HEK293 (cell line): ENCODE measurements around the gene G2E3.

Experiments
- CTCF ChIA-PET: fragments of 350-600 bp; formaldehyde crosslinking; extraction: SDS; loops from one replicate; lab custom pipeline; 2021; ENCODE audit warnings: antibody characterized with exemption; lab: Yijun Ruan, JAX
- POLR2A ChIA-PET: fragments of 300-600 bp; formaldehyde crosslinking; extraction: SDS; loops from one replicate; lab custom pipeline; 2020; ENCODE audit warnings: antibody characterized with exemption, inconsistent platforms; lab: Yijun Ruan, JAX
- H3K27ac ChIP-seq: fragments of 200-500 bp; sonication (Bioruptor generic); 2 replicates; pipeline ENCODE4 v1.5.1; 2014; ENCODE audit warnings: low read depth, low read length, control low read depth, inconsistent platforms; ENCODE audit errors: extremely low read depth
- H3K36me3 ChIP-seq, 2 experiments: fragments of 200-500 bp in 1 of 2; sonication (Bioruptor generic) in 1 of 2; 1 replicate in 1 of 2; 2 replicates in 1 of 2; pipeline ENCODE4 v1.5.1; 2014 to 2017; ENCODE audit warnings: inconsistent platforms in 2 of 2, low read length in 2 of 2; ENCODE audit not compliant: control insufficient read depth in 2 of 2, insufficient read depth in 1 of 2
- H3K4me1 ChIP-seq: fragments of 200-500 bp; sonication (Bioruptor generic); 2 replicates; pipeline ENCODE4 v1.5.1; 2014; ENCODE audit warnings: mild to moderate bottlenecking, low read length, inconsistent platforms; ENCODE audit not compliant: control insufficient read depth, insufficient read depth
- H3K4me3 ChIP-seq: 2 replicates; pipeline ENCODE4 v1.5.1; 2011; ENCODE audit warnings: low read depth, mild to moderate bottlenecking, control low read depth, low read length, moderate library complexity
- H3K9me3 ChIP-seq: fragments of 200-500 bp; sonication (Bioruptor generic); 2 replicates; pipeline ENCODE4 v1.5.1; 2014; ENCODE audit warnings: low read depth, low read length, inconsistent platforms; ENCODE audit not compliant: control insufficient read depth, insufficient read depth
- BCL11A ChIP-seq: fragments of 450-650 bp; formaldehyde crosslinking; IDR thresholded peaks from 2 replicates; pipeline ENCODE4 v1.5.1; 2016; ENCODE audit warnings: low read depth, missing biosample characterization, missing genetic modification characterization
- GLIS2 ChIP-seq: fragments of 450-650 bp; formaldehyde crosslinking; IDR thresholded peaks from 2 replicates; pipeline ENCODE4 v1.5.1; 2016; ENCODE audit warnings: missing biosample characterization, missing genetic modification characterization
- KLF9 ChIP-seq: fragments of 450-650 bp; formaldehyde crosslinking; IDR thresholded peaks from 2 replicates; pipeline ENCODE4 v1.5.1; 2016; ENCODE audit warnings: missing biosample characterization, missing genetic modification characterization, low read depth
- ZBTB21 ChIP-seq: fragments of 450-650 bp; formaldehyde crosslinking; IDR thresholded peaks from 2 replicates; pipeline ENCODE4 v1.5.1; 2017; ENCODE audit warnings: missing biosample characterization, missing genetic modification characterization
- ZBTB8A ChIP-seq: fragments of 450-650 bp; formaldehyde crosslinking; IDR thresholded peaks from 2 replicates; pipeline ENCODE4 v1.5.1; 2016; ENCODE audit warnings: missing biosample characterization, missing genetic modification characterization
- ZEB2 ChIP-seq: fragments of 450-650 bp; formaldehyde crosslinking; IDR thresholded peaks from 2 replicates; pipeline ENCODE4 v1.5.1; 2016; ENCODE audit warnings: missing biosample characterization, missing genetic modification characterization
- ZNF223 ChIP-seq: fragments of 450-650 bp; formaldehyde crosslinking; IDR thresholded peaks from 2 replicates; pipeline ENCODE4 v1.5.1; 2016; ENCODE audit warnings: missing biosample characterization, missing genetic modification characterization
- ZNF324 ChIP-seq: fragments of 450-650 bp; formaldehyde crosslinking; IDR thresholded peaks from 2 replicates; pipeline ENCODE4 v1.5.1; 2016; ENCODE audit warnings: missing biosample characterization, missing genetic modification characterization
- ZNF362 ChIP-seq: fragments of 450-650 bp; formaldehyde crosslinking; IDR thresholded peaks from 2 replicates; pipeline ENCODE4 v1.5.1; 2016; ENCODE audit warnings: missing biosample characterization, missing genetic modification characterization
- ZNF366 ChIP-seq: fragments of 450-650 bp; formaldehyde crosslinking; conservative IDR thresholded peaks from 2 replicates; pipeline ENCODE4 v1.5.1; 2016; ENCODE audit warnings: missing biosample characterization, missing genetic modification characterization
- ZNF423 ChIP-seq: fragments of 450-650 bp; formaldehyde crosslinking; IDR thresholded peaks from 2 replicates; pipeline ENCODE4 v1.5.1; 2016; ENCODE audit warnings: missing biosample characterization, missing genetic modification characterization
- ZNF623 ChIP-seq: fragments of 450-650 bp; formaldehyde crosslinking; IDR thresholded peaks from 2 replicates; pipeline ENCODE4 v1.5.1; 2016; ENCODE audit warnings: missing biosample characterization, missing genetic modification characterization
- ZNF664 ChIP-seq: fragments of 450-650 bp; formaldehyde crosslinking; IDR thresholded peaks from 2 replicates; pipeline ENCODE4 v1.5.1; 2016; ENCODE audit warnings: missing biosample characterization, missing genetic modification characterization
- ZSCAN16 ChIP-seq: fragments of 450-650 bp; formaldehyde crosslinking; IDR thresholded peaks from 2 replicates; pipeline ENCODE4 v1.5.1; 2016; ENCODE audit warnings: missing biosample characterization, missing genetic modification characterization
- TF ChIP-seq, protein P1 (sequence below): fragments of 450-650 bp; formaldehyde crosslinking; IDR thresholded peaks from 2 replicates; pipeline ENCODE4 v1.5.1; 2016; ENCODE audit warnings: missing biosample characterization, missing genetic modification characterization
- TF ChIP-seq, protein P2 (sequence below): fragments of 450-650 bp; formaldehyde crosslinking; IDR thresholded peaks from 2 replicates; pipeline ENCODE4 v1.5.1; 2016; ENCODE audit warnings: missing biosample characterization, missing genetic modification characterization
- TF ChIP-seq, protein P3 (sequence below): fragments of 450-650 bp; formaldehyde crosslinking; IDR thresholded peaks from 2 replicates; pipeline ENCODE4 v1.5.1; 2017; ENCODE audit warnings: missing biosample characterization, missing genetic modification characterization
- TF ChIP-seq, protein P4 (sequence below): fragments of 450-650 bp; formaldehyde crosslinking; IDR thresholded peaks from 2 replicates; pipeline ENCODE4 v1.5.1; 2016; ENCODE audit warnings: missing biosample characterization, missing genetic modification characterization

Gene G2E3

DNA sequence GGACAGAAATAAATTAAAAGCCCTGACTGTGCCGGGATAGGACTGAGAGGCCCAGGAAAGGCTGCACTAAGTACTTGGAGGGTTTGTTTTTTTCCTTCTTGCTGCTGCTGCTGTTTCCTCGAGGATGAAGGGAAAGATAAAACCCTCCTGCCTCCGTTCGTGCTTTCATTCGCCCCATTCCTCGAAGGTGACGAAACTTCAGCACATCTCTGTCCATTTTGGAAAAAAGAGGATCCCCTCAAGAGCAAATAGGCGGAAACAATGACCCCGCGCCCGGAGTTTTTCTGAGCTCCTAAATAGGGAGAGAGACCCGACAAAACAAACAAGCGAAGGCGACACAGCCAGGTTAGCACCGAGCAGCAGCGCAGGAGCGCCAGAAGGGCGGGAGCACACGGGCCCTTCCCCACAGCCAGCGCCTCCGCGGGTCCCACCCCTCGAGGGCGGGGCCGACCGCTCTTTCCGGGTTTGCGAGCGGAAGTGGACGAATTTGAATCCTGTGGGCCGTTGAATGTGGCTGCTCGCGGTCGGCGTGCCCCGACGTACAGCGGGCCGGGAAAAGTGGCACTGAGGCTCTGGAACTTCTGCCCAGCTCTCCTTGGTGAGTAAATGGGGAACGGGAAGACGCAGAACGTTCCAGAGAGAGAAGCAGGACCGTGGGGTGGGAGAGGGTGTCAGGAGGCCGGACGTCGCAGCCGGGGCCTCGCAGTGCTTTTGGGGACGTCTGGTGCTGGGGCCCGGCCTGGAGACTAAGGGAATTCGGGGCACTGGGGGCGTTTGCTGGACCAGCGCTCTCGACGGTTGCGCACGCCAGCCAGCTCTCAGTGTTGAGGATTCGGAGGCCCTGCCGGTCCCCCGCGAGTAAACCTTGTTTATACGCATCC is at the start of gene G2E3 (continued):
- TF ChIP-seq ZNF362 (tag by site-specific recombination) (no peak), ZBTB21 (peak; percentile 53; the same call in 1 of the 2 replicates)
- TF ChIP-seq, protein P1, sequence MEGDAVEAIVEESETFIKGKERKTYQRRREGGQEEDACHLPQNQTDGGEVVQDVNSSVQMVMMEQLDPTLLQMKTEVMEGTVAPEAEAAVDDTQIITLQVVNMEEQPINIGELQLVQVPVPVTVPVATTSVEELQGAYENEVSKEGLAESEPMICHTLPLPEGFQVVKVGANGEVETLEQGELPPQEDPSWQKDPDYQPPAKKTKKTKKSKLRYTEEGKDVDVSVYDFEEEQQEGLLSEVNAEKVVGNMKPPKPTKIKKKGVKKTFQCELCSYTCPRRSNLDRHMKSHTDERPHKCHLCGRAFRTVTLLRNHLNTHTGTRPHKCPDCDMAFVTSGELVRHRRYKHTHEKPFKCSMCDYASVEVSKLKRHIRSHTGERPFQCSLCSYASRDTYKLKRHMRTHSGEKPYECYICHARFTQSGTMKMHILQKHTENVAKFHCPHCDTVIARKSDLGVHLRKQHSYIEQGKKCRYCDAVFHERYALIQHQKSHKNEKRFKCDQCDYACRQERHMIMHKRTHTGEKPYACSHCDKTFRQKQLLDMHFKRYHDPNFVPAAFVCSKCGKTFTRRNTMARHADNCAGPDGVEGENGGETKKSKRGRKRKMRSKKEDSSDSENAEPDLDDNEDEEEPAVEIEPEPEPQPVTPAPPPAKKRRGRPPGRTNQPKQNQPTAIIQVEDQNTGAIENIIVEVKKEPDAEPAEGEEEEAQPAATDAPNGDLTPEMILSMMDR (tag by site-specific recombination), result no peak

GRCh38 chr14:30517737-30518136 is 41.2 kb upstream of the G2E3 start:
- Histone ChIP-seq H3K4me3 (no peak overlapping the region), H3K27ac (no peak overlapping the region), H3K9me3 (no peaks in the 10 kb centered on the region), H3K36me3 (no peaks in the 10 kb centered on the region)
- CTCF ChIA-PET, result no interaction called here
- POLR2A ChIA-PET, result no interaction called here
- TF ChIP-seq ZNF324 (tag by site-specific recombination) (no peak), ZNF623 (tag by site-specific recombination) (no peak), ZEB2 (tag by site-specific recombination) (no peak), ZBTB8A (tag by site-specific recombination) (no peak), ZNF223 (no peak), BCL11A (no peak), ZSCAN16 (no peak), KLF9 (no peak)
- TF ChIP-seq, protein P2, sequence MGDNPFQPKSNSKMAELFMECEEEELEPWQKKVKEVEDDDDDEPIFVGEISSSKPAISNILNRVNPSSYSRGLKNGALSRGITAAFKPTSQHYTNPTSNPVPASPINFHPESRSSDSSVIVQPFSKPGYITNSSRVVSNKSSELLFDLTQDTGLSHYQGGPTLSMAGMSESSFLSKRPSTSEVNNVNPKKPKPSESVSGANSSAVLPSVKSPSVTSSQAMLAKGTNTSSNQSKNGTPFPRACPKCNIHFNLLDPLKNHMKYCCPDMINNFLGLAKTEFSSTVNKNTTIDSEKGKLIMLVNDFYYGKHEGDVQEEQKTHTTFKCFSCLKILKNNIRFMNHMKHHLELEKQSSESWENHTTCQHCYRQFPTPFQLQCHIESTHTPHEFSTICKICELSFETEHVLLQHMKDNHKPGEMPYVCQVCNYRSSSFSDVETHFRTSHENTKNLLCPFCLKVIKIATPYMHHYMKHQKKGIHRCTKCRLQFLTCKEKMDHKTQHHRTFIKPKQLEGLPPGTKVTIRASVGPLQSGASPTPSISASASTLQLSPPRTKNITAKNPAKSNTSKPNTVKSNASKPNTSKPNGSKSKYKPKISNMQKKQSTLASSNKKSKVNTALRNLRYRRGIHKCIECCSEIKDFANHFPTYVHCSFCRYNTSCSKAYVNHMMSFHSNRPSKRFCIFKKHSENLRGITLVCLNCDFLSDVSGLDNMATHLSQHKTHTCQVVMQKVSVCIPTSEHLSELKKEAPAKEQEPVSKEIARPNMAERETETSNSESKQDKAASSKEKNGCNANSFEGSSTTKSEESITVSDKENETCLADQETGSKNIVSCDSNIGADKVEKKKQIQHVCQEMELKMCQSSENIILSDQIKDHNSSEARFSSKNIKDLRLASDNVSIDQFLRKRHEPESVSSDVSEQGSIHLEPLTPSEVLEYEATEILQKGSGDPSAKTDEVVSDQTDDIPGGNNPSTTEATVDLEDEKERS (tag by site-specific recombination), result no peak
- TF ChIP-seq, all 188 proteins: peak for 0
- H3K4me1 ChIP-seq, result no peaks in the 10 kb centered on the region

GRCh38 chr14:30518867-30519560 is 39.9 kb upstream of the G2E3 start:
- H3K36me3 ChIP-seq, result no peaks in the 10 kb centered on the region
- H3K4me1 ChIP-seq, result no peaks in the 10 kb centered on the region
- TF ChIP-seq GLIS2 (tag by site-specific recombination) (no peak), ZNF423 (tag by site-specific recombination) (no peak), ZNF664 (tag by site-specific recombination) (no peak), ZNF366 (no peak), ZEB2 (tag by site-specific recombination) (no peak)
- TF ChIP-seq, protein P3, sequence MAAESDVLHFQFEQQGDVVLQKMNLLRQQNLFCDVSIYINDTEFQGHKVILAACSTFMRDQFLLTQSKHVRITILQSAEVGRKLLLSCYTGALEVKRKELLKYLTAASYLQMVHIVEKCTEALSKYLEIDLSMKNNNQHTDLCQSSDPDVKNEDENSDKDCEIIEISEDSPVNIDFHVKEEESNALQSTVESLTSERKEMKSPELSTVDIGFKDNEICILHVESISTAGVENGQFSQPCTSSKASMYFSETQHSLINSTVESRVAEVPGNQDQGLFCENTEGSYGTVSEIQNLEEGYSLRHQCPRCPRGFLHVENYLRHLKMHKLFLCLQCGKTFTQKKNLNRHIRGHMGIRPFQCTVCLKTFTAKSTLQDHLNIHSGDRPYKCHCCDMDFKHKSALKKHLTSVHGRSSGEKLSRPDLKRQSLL (tag by site-specific recombination), result no peak
- TF ChIP-seq, protein P4, sequence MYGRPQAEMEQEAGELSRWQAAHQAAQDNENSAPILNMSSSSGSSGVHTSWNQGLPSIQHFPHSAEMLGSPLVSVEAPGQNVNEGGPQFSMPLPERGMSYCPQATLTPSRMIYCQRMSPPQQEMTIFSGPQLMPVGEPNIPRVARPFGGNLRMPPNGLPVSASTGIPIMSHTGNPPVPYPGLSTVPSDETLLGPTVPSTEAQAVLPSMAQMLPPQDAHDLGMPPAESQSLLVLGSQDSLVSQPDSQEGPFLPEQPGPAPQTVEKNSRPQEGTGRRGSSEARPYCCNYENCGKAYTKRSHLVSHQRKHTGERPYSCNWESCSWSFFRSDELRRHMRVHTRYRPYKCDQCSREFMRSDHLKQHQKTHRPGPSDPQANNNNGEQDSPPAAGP (tag by site-specific recombination), result no peak
- TF ChIP-seq, all 188 proteins: peak for 0
- Histone ChIP-seq H3K27ac (no peak overlapping the region), H3K9me3 (no peaks in the 10 kb centered on the region), H3K4me3 (no peak overlapping the region)
- ChIA-PET POLR2A (no interaction called here), CTCF (interaction anchor here (0.6 to 1.8 kb wide), 7 partner anchors 7 to 359 kb away, joined by 3 to 8 read pairs (median 3); no protein-coding TSS in a partner anchor)
